ENCODE results near the gene DAPK1. TPM values are rescaled to one million over a fixed set of nuclear protein-coding genes. Genes with fewer than 3 reads are reported as not detected.

DAPK1 gene
- total RNA-seq, 1 donor from 2014 or later = 17.8 TPM

DNA sequence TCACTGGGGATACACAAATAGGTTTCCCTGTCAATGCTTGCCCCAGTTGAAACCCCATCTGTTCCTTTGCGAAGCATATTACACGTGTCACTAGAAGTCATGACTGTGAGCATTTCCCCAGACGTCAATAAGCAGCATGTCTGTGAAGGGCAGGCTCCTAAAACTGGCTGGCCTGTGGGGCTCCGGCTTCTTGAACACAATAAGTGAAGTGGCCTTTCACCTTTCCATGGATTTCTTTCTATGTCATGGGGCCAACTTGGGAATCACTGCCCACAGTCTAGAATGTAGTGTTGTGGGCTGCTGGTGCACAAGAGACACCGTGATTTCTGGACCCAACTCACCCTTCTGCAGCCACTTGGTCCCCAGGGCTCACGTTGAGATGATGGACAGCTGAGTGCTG is 167.8 kb downstream of the DAPK1 start:
- no peak for DNase-seq (ENCODE audit: low spot score in 2 of 2)
- H3K36me3 ChIP-seq = peaks cover 0 to 3% of the 10 kb centered on the region in 2 donors
- intact Hi-C loops (cut with DNase I) = no loop called here
- TF ChIP-seq, protein P1, sequence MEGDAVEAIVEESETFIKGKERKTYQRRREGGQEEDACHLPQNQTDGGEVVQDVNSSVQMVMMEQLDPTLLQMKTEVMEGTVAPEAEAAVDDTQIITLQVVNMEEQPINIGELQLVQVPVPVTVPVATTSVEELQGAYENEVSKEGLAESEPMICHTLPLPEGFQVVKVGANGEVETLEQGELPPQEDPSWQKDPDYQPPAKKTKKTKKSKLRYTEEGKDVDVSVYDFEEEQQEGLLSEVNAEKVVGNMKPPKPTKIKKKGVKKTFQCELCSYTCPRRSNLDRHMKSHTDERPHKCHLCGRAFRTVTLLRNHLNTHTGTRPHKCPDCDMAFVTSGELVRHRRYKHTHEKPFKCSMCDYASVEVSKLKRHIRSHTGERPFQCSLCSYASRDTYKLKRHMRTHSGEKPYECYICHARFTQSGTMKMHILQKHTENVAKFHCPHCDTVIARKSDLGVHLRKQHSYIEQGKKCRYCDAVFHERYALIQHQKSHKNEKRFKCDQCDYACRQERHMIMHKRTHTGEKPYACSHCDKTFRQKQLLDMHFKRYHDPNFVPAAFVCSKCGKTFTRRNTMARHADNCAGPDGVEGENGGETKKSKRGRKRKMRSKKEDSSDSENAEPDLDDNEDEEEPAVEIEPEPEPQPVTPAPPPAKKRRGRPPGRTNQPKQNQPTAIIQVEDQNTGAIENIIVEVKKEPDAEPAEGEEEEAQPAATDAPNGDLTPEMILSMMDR (IDR thresholded peaks at IDR 0.05) = no peak
- no peak overlapping the region for H3K4me3 ChIP-seq
- no peaks in the 10 kb centered on the region for H3K4me1 ChIP-seq
- peaks cover 0 to 3% of the 10 kb centered on the region in 2 donors for H3K9me3 ChIP-seq
- H3K27ac ChIP-seq = no peak overlapping the region
- H3K27me3 ChIP-seq = no peaks in the 10 kb centered on the region

DNA sequence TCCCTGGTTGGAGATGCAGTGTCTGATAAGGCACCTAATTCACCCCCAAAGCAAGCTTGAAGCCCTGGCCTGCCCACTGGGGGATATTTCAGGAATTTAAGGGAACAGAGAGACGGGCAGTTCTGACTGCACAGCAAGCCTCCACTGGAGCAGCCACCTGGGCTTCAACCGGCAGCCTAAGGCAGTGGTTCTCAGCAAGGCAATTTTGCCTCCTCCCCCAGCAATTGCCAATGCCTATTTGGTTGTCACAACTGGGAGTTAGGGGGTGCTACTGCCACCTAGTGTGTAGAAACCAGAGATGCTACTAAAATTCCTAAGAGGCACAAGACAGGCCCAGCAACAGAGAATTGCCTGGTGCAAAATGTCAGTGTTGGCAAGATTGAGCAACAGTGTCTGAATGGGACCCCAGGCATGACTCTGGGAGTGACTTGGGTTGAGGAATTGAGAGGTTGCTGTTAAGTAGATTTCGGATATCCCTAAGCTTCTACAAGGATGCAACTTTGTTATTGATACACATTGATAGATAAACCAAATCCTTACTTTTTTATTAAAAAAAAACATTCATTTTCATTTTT is 169.6 kb downstream of the DAPK1 start:
- H3K36me3 ChIP-seq = peaks cover 0 to 3% of the 10 kb centered on the region in 2 donors
- no peaks in the 10 kb centered on the region for H3K27me3 ChIP-seq
- no peak overlapping the region for H3K4me3 ChIP-seq
- H3K9me3 ChIP-seq = peaks cover 0 to 3% of the 10 kb centered on the region in 2 donors
- intact Hi-C loops (cut with DNase I) = no loop called here
- DNase-seq (ENCODE audit: low spot score in 2 of 2) = no peak
- TF ChIP-seq, protein P1 (IDR thresholded peaks at IDR 0.05) = no peak
- no peaks in the 10 kb centered on the region for H3K4me1 ChIP-seq
- no peak overlapping the region for H3K27ac ChIP-seq

DNA sequence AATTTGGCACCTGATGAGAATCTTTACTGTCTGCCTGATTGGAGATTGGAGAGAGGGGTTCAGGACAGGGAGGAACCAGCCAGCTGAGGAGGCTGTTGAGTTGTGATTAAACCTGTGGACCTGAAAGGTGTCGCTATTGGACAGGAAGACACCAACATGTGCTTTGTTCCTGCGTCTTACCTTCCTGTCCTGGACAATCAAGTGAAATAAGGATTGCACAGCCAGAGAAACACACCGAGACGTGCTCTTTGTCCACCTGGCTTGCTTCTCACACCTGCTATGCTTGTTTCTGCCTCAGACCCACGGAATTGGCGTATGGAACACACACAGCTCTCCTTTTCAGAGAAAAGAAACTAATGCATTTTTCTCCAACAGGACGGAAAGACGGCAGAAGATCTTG is 170.6 kb downstream of the DAPK1 start:
- Histone ChIP-seq H3K4me1 (no peaks in the 10 kb centered on the region), H3K27me3 (no peaks in the 10 kb centered on the region), H3K4me3 (no peak overlapping the region), H3K9me3 (peaks cover 0 to 3% of the 10 kb centered on the region in 2 donors), H3K36me3 (peaks cover 0 to 3% of the 10 kb centered on the region in 2 donors), H3K27ac (no peak overlapping the region)
- TF ChIP-seq, protein P1 (IDR thresholded peaks at IDR 0.05) = no peak
- no peak for DNase-seq (ENCODE audit: low spot score in 2 of 2)
- intact Hi-C loops (cut with DNase I) = no loop called here

DNA sequence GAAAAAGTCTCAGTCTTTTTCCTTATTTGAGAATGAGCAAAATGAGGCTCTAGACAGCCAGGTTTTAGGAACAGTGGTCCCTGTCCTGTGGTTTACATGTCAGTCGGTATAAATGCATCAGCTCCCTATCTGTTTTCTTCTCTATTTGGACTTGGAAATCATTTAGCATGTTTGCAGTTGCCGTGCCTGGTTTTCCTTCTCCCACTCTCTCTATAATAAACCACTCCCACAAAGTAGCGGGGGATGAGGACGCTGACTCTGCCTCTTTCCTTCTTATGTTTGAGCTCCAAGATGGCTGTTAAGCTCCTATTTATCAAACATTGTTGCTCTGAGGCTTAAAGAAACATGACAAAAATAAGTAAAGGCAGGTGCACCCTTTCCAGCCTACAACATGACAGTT is 171.1 kb downstream of the DAPK1 start:
- peaks cover 0 to 3% of the 10 kb centered on the region in 2 donors for H3K36me3 ChIP-seq
- H3K4me1 ChIP-seq = no peaks in the 10 kb centered on the region
- intact Hi-C loops (cut with DNase I) = no loop called here
- no peaks in the 10 kb centered on the region for H3K27me3 ChIP-seq
- H3K9me3 ChIP-seq = peaks cover 0 to 3% of the 10 kb centered on the region in 2 donors
- no peak for DNase-seq (ENCODE audit: low spot score in 2 of 2)
- H3K27ac ChIP-seq = no peak overlapping the region
- TF ChIP-seq, protein P1 (IDR thresholded peaks at IDR 0.05) = no peak
- no peak overlapping the region for H3K4me3 ChIP-seq

DNA sequence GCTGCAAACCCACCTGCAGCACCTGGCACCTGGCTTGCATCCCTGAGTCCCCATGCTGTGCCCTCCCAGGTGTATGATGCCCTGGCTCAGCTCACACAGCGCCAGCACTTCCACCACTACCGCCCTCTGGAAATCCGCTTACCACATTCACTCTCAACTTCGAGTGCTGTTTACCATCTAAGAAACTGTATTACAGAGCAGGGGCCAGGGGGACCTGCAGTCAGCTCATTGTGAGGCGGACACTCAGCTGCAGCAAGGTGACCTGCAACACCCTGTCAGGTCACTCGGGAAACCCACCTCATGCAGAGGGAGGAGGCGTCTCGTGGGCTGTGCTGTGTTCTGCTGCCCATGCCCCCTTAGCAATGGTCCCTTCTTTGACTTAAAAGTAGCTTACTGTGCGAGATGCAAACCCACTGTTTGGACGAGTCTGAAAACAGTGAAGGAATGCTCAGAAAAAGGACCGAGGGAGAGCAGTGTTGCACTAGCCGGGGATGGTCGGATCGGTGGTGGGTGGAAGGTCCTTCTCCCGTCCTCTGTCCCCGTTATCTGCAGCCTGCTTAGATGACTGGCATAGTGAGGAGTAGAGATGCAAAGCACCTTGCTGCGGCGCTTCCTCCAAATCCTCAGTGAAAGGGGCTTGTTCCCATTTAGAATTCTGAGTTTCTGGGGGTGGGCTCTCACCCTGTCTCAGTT is 173.1 kb downstream of the DAPK1 start:
- intact Hi-C loops (cut with DNase I) = no loop called here

More for the DNA sequence above, 173.1 kb downstream of the DAPK1 start:
- DNase-seq (ENCODE audit: low spot score in 2 of 2) = no peak
- H3K36me3 ChIP-seq = peaks cover 0 to 3% of the 10 kb centered on the region in 2 donors
- no peak overlapping the region for H3K4me3 ChIP-seq
- H3K4me1 ChIP-seq = no peaks in the 10 kb centered on the region
- H3K27me3 ChIP-seq = no peaks in the 10 kb centered on the region
- no peak overlapping the region for H3K27ac ChIP-seq
- peaks cover 0 to 3% of the 10 kb centered on the region in 2 donors for H3K9me3 ChIP-seq
- TF ChIP-seq, protein P1 (IDR thresholded peaks at IDR 0.05) = no peak
